Measurements from ENCODE around the gene MOG. TPM values are rescaled to one million over a fixed set of nuclear protein-coding genes. Genes with fewer than 3 reads are reported as not detected.
"Not testable (repeated sequence)": the region's sequence is repeated elsewhere in the genome, so short reads cannot be mapped to it uniquely, and the experiment has no call there.

Gene MOG
- total RNA-seq, 1 donor from 2014 or later, result not detected

DNA sequence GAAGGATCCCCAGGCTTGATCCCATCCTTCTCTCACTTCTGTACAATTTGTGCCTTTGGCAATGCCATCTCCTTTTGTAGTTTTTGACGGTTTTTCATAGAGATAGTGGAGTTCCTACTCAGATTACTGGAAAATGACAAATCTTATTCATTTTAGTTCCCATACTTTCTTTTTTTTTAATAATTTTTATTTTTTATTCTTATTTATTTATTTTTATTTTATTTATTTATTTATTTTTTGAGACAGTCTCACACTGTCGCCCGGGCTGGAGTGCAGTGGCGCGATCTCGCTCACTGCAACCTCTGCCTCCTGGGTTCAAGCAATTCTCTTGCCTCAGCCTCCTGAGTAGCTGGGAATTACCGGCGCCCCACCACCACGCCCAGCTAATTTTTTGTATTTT lies 19.6 kb upstream of the MOG start:
- DNase-seq (ENCODE audit: low spot score), result no peak

DNA sequence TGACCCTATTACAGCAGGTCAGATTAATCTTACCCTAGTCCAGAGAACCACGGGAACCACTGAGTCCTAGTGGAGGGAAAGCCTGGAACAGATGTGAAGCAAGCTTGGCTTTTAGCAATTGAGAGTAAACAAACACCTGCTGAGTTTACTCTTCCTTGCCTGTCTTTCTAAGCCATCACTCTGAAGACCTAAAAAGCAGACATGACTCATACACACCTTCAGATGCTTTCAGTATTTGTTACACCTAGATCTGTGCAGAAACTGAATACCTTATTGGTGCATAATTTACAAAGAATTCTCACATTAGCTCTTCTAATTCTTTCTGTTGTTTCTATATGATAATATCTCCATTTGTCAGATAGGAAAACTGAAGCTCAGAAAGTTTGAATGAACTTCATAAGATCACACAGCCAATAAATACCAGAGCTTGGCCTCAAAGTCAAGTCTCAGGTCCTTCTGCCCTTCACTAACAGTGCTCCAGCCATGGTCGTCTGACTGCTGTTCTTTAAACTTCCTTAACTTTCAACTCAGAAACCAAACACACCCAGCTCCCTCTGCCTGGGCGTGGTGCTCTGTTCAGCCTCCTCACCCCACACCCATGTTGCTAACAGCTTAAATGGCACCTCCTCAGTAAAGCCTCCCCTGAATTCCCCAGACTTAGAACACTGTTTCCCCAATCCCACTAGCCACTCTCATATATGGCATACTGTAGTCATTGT lies 15.3 kb upstream of the MOG start:
- DNase-seq (ENCODE audit: low spot score), result no peak

DNA sequence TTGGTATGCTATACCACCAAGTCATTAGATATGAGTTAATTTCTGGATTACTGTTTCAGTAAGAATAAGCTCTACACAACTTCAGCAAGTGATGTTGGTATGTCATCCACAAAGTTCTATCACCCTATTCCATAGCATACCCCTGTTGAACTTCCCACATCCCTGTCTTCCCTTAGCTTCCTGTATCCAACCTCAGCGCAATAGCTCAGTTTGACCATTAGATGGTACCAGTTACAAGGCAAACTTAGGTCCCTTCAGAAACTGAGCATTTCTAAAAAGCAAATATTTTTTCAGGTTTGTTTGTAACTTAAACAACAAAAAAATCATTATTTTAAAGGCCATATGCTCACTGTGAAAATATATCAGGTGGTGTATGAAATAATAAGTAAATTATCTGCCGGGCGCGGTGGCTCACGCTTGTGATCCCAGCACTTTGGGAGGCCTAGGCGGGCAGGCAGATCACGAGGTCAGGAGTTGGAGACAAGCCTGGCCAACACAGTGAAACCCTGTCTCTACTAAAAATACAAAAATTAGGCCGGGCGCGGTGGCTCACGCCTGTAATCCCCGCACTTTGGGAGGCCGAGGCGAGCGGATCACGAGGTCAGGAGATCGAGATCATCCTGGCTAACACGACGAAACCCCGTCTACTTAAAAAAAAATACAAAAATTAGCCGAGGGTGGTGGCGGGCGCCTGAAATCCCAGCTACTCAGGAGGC lies 8.8 kb upstream of the MOG start:
- DNase-seq (ENCODE audit: low spot score), result no peak

DNA sequence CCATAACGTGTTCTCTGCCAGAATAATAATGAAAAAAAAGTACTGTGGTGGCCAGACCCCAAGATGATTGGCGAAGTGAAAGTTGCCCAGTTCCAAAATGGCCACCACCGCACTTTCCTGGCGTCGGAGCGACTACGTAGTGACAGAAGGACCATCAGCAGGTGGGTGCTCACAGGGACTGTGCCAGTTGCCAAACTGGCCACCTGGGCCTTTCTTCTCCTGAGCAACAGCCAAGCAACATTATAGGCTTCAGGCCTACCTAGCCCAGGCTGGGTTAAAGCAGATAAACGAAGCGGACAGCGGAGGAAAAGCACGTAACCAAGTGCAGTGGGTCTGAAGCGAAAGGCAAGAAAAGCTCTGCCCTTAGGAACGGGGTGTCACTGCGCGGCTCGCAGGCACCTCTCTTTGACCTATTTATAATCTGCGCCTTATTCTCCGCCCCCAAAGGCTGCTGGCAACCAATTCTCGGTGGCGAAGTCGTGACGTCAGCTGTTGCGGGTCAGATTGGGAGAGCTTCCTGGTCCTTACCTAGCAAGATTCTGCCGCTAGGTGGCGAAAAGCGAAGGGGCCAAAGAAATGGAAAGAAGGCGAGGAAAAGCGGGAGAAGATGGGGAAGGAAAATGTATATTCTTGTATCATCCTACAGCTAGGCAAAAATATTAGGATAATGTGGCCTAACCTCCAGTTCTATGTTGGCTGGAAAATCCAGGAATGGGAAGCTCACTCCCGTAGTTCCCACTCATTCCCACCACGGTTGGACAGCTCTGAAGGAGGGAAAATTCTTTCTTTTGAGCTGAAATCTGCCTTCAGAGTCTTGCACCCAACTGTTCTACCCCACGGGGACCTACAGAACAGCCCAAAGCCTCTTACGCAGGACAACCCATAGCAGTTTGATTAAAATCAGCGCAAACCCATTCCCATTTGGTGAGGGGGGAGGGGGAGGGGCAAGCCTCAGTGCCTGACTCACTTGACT lies 6.9 kb upstream of the MOG start:
- peak; percentile 98 for DNase-seq (ENCODE audit: low spot score)

DNA sequence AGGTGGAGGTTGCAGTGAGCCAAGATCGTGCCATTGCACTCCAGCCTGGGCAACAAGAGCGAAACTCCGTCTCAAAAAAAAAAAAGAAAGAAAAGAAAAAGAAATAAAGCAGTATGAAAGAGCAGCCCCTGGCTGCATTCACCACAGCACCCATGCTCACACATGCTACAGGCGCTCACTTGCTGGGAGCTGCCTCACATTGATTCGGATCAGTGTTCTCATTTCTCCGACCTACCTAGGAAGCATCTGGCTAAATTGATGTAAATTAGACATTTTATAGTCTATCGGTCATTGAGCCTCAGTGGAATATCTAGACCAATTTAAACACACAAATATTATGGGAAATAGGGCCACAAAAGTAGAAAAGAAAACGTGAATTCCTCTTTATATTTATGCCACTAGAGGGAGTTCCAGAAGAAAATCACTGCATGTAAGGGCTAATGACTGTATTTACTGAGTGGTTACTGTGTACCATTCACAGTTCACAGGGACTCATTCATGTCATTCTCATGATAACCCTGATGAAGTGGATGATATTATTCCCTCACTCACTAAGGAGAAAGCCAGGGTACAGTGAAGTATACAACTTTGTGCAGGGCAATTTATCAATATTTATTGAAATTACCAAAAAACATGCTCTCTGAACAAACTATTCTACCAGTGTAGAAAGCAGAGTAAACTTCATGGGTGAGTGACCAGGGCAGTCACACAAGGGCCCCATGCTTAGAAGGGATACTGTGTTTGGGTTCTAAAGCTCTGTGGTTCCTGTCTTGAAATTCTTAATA lies 5.3 kb upstream of the MOG start:
- no peak for DNase-seq (ENCODE audit: low spot score)

DNA sequence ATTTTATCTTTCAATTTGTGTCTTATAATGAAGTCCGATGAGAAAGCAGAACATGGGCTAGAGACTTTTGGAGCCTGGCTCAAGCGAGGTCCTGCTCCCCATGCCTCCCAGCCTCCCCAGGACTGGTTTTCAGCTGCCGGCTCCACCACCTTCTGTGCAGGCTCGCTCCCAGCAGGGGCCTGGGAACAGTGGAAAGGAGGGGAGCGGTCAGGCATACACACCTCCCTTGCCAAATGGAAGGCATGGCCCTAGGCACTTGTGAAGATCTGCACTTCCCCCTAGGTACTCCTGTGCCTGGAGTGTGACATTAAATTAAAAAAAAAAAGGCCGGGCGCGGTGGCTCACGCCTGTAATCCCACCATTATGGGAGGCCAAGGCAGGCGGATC lies 4.7 kb upstream of the MOG start:
- DNase-seq (ENCODE audit: low spot score), result no peak

DNA sequence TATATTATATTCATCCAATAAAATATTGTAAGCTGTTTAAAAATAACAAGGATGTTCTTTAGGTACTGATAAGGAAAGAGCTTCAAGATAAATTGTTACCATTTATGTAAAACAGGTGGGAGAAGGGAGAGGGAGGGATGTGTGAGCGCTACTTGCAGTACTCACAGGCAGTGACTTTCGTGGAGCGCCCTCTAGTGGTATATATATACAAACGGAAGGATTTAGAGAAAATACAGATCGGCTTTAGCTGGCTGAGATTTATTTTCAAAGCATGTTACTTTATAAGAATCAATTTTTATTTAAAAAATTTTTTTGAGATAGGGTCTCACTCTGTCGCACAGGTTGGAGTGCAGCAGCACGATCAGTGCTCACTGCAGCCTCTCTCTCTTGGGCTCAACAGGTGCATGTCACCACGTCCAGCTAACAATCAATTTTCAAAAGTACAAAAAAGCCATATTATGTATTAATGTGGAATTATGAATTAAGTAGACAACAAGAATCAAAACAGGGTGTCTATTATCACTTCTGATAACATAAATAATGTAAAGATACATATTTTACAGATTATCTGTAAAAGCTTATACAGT lies 3.3 kb upstream of the MOG start:
- DNase-seq (ENCODE audit: low spot score), result no peak

DNA sequence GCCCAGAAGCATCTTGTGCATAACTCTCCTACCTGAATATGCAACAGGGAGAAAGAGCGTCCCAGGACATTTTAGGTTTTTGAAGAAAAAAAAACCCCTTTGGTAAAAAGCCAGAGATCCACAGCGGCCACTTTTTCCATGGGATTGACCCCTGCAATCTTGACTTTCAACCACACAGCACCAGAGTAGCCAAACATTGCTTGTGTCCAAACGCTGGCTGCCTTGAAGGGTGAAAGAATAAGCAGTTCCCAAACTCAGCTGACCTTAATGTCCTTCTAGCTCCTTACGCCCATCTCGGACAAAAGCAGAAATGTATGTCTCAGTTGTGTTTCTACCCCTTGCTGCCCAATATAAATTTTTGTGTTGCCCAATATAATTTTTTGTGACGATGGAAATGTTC lies 1.2 kb upstream of the MOG start:
- no peak for DNase-seq (ENCODE audit: low spot score)

DNA sequence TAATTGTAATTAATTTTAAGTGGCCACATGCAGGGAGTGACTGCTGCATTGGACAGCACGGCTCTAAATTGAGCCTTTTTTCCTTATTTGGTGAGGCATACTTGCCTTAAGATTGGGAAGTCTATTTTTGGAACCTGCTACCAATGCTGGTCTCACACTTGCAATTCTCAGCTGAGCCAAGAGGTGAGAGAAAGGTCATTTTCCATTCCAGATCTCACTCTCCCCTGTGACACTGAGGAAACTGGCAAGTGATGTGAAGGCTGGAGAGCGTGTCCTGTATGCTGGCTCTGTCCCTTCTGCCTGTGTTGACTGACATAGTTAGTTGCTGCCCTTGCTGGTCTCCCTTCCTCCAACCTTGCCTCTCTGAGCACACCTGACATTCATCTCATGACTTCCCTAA lies 735 bp upstream of the MOG start:
- no peak for DNase-seq (ENCODE audit: low spot score)

DNA sequence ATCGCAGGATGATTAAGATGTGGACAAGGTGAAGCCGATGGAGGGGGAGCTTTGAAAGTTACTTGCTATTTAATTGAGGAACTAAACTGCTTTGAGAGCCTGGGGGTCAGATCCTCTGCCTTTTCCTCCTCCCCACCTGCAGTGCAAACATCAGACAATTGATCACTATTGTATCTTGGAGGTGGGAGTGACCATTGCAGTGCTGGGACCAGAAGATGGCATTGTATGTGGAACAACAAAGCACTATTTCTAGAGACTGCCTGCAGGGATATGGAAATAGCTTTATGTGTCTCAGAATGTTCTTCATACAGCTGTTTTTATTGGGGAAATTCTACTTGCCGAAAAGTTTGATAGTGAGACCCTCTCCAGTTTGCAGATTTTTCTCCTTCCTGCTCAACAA lies 4.2 kb downstream of the MOG start:
- DNase-seq (ENCODE audit: low spot score), result no peak

DNA sequence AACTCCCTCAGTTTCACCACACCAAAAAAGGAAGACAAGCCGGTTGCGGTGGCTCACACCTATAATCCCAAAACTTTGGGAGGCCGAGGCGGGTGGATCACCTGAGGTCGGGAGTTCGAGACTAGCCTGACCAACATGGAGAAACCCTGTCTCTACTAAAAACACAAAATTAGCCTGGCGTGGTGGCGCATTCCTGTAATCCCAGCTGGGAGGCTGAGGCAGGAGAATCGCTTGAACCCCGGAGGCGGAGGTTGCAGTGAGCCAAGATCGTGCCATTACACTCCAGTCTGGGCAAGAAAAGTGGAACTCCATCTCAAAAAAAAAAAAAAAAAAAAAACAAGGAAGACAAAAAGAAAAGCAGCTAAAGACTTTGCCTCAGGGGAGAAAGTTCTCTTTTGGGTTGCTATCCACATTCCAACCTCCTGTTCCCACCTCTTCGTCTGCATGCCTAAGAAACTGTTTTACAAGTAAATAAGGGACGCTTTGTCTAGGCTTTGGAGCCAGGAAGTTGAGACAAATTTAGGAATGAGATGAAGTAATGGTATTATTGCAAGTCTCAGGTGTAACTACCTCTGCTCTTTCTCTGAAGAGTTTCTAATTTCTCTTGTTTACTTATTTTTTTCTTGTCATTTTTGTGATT lies 4.7 kb downstream of the MOG start:
- not testable (repeated sequence) for DNase-seq (ENCODE audit: low spot score)

DNA sequence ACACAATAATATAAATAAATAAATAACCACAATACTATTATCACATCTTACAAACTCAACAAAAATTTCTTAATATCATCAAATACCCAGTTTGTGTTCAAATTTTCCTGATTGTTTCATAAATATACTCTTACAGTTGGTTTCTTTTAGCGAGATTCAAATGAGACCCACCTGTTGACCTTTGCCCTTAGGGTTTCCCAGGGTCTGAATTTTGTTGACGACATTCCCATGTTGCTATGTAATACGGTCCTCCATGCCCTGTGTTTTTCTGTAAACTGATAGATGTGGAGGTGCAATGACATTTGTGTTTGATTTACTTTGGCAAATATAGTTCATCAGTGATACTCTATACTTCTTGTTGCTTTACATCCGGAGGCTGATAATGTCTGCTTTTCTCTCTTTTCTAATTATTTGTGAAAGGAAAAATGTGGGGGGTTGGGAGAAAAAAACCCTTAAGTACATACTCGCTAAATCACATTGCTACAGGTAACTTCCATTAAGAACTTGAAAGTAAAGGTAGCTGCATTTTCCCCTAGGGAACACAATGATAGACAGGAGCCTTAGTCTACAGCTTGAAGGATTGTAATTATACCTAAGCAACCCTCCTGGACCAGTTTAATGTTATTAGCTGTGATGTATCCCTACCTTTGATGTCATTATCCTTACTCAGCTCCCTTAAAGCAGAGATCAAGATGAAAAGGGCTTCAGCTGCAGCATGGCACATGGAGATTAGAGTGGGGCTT lies 6.6 kb downstream of the MOG start:
- DNase-seq (ENCODE audit: low spot score), result no peak

DNA sequence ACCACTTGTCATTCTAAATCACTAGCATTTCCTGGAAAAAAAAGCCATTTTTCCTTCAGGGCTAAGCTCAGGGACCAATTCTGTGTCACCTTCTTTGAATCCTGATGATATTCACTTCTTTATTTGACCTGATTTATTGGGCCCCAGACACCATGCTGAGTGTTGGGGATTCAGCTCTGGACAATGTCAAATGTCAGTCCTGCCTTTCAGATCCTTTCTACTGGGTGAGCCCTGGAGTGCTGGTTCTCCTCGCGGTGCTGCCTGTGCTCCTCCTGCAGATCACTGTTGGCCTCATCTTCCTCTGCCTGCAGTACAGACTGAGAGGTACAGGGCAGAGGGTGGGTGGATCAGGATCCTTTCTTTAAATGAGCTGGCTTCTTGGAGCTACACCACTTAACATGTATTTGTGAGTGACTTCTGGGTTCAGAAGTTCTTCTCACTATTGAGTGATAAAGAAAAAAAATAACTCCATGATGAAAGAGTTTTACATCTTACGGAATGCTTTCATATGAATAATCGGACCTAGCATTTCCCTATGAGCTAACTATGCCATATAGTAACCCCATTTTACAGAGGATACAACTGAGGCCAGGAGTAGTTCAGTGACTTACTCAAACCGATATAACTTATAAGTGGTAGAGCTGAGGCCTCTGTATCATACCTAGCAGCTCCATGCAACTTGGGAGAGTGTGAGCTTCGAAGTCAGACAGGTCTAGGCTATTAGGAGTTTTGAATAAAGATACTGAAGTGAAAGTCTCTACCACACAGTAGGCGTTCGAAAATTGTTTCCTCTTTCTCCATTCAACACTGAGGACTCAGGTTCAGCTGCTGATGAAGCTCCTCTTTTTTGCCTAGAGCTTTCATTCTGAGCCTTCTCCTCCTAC lies 9.3 kb downstream of the MOG start:
- DNase-seq (ENCODE audit: low spot score), result no peak

DNA sequence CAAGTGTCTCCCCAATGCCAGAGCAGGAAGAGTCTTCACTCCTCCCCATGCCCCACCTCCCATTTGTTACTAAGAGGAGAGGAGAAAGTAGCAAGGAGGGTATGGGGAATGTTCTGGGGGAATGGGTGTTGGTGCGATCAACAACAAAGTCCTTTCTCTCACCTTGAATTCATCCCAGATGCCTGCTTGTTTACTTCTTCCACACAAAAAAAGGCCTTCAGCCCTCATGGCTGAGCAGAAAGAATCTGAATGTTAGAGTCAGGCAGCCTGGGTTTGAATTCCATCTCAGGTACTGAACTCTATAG lies 9.9 kb downstream of the MOG start:
- no peak for DNase-seq (ENCODE audit: low spot score)

DNA sequence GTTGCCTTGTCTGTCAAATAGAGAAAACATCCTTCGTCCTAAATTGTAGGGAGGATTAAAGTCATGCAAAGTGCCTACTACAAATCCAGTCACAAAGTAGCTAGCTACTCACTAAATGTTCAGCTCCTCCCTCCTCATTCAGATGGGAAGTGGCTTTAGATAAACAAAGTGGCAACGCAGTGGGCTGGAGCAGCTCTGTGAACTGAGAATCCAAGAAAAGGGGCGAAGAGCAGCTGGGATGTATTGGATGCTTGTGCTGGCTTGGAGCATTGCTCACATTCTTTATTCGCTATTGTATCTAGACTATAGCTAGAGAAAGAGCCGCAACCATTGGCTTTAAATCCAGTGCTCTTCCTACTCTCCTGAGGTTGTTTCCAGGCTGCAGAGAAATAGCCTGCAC lies 10.3 kb downstream of the MOG start:
- no peak for DNase-seq (ENCODE audit: low spot score)

DNA sequence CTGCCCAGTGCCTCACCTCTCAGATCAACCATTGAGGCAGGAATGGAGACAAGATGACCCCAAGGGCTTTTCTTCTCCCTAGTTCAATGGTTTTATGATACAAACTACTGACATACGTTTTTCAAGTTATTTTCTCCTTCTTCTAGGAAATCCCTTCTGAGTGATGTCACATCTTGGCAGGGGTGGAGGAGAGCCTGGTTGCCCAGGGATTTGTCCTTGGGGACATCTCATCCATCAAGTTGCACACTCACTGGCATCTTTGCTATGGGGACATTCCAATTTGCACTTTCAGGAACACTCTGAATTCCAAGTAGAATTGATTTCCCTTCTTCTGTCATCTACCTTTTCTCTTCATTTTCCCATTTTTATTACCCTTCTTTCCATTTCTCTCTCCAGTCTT lies 14.1 kb downstream of the MOG start:
- DNase-seq (ENCODE audit: low spot score), result no peak

DNA sequence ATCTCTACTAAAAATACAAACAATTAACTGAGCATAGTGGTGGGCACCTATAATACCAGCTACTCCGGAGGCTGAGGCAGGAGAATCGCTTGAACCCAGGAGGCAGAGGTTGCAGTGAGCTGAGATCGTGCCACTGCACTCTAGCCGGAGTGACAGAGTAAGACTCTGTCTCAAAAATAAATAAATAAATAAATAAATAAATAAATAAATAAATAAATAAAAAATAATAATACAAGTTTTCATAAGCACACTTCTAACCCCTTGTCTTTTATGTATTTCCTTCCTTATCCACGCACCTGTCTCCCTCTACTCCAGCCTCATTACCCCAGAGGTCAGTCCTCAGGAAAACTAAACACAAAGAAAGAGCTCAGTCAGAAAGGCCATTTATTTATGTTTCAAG lies 15.2 kb downstream of the MOG start:
- not testable (repeated sequence) for DNase-seq (ENCODE audit: low spot score)

DNA sequence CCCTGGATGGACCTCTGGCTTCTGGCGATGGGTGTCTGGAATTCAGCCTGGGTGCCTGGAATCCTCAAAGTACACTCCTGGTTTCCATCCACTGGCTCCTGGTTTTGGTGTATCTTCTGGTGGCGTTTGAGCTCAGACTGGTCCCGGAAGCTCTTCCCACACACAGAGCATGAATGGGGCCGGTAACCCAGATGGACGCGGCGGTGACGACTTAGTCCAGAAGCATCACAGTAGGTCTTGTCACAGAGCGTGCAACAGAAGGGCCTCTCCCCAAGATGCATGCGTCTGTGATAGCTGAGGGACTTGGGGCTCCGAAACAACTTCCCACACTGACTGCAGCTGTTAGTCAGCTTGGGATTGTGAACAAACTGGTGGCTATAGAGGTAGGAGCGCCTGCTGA lies 16.3 kb downstream of the MOG start:
- no peak for DNase-seq (ENCODE audit: low spot score)

DNA sequence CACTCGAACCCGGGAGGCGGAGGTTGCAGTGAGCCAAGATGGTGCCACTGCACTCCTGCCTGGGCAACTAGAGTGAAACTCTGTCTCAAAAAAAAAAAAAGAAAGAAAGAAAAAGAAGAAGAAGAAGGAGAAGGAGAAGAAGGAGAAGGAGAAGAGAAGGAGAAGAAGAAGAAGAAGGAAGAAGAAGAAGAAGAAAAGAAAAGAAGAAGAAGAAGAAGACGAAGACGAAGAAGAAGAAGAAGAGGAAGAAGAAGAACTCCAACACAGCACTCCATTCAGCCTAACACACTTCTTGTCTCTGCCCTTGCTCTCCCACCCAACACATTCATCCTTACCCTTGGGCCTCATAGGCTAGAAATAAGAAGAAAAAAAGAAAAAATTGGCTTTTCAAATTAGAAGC lies 17.1 kb downstream of the MOG start:
- no peak for DNase-seq (ENCODE audit: low spot score)

Measured in mesenteric fat pad (tissue), 1 donor.